H9 (cell line): ENCODE measurements around the gene ELFN1. TPM values are rescaled to one million over a fixed set of nuclear protein-coding genes. Genes with fewer than 3 reads are reported as not detected.

Experiments used
- DNase-seq: peaks from one replicate; pipeline ENCODE4 v3.0.0-alpha.2; 2017
- H2AFZ ChIP-seq: one replicate; pipeline ENCODE4 v1.6.1; 2013; ENCODE audit warnings: mild to moderate bottlenecking, low read length, control low read depth, moderate library complexity
- H2AK5ac ChIP-seq: 2 replicates; pipeline ENCODE4 v1.6.1; 2013; ENCODE audit warnings: low read length, control low read depth, mixed read lengths; ENCODE audit not compliant: insufficient read length
- H2BK120ac ChIP-seq: one replicate; pipeline ENCODE4 v1.6.1; 2013; ENCODE audit warnings: low read depth, mild to moderate bottlenecking, low read length, control low read depth, inconsistent platforms; ENCODE audit not compliant: poor library complexity, severe bottlenecking
- H2BK12ac ChIP-seq: 2 replicates; pipeline ENCODE4 v1.6.1; 2013; ENCODE audit warnings: low read length, control low read depth, mixed read lengths, low read depth; ENCODE audit not compliant: insufficient read length
- H2BK15ac ChIP-seq: 2 replicates; pipeline ENCODE4 v1.6.1; 2013; ENCODE audit warnings: low read depth, low read length, control low read depth
- H2BK20ac ChIP-seq: one replicate; pipeline ENCODE4 v1.6.1; 2013; ENCODE audit warnings: low read depth, mild to moderate bottlenecking, low read length, control low read depth, inconsistent platforms; ENCODE audit not compliant: poor library complexity, severe bottlenecking
- H2BK5ac ChIP-seq: 2 replicates; pipeline ENCODE4 v1.6.1; 2013; ENCODE audit warnings: low read length, control low read depth, mixed read lengths; ENCODE audit not compliant: insufficient read length
- H3K14ac ChIP-seq: 2 replicates; pipeline ENCODE4 v1.6.1; 2013; ENCODE audit warnings: low read length, control low read depth; ENCODE audit not compliant: insufficient read depth
- H3K18ac ChIP-seq: 2 replicates; pipeline ENCODE4 v1.6.1; 2013; ENCODE audit warnings: low read depth, mild to moderate bottlenecking, mixed read lengths, low read length, control low read depth; ENCODE audit not compliant: insufficient read length
- H3K23ac ChIP-seq: 2 replicates; pipeline ENCODE4 v1.6.1; 2013; ENCODE audit warnings: low read length, control low read depth, mixed read lengths, low read depth; ENCODE audit not compliant: insufficient read length
- H3K23me2 ChIP-seq: 2 replicates; pipeline ENCODE4 v1.6.1; 2013; ENCODE audit warnings: low read depth, mild to moderate bottlenecking, mixed read lengths, low read length, control low read depth; ENCODE audit not compliant: insufficient read length, poor library complexity, severe bottlenecking
- H3K27ac ChIP-seq: 2 replicates; pipeline ENCODE4 v1.5.1; 2013; ENCODE audit warnings: low read length, control low read depth, mixed read lengths, low read depth; ENCODE audit not compliant: insufficient read length
- H3K27me3 ChIP-seq: 2 replicates; pipeline ENCODE4 v1.6.1; 2013; ENCODE audit warnings: low read length, control low read depth, inconsistent platforms; ENCODE audit not compliant: insufficient read depth
- H3K4ac ChIP-seq: 2 replicates; pipeline ENCODE4 v1.6.1; 2013; ENCODE audit warnings: low read depth, mild to moderate bottlenecking, control low read depth, inconsistent platforms, low read length, moderate library complexity
- H3K4me1 ChIP-seq: 2 replicates; pipeline ENCODE4 v1.6.1; 2013; ENCODE audit warnings: low read length, control low read depth, inconsistent platforms; ENCODE audit not compliant: insufficient read depth
- H3K4me2 ChIP-seq: 2 replicates; pipeline ENCODE4 v1.6.1; 2013; ENCODE audit warnings: low read length, control low read depth, mixed read lengths; ENCODE audit not compliant: insufficient read length, insufficient read depth
- H3K56ac ChIP-seq: 2 replicates; pipeline ENCODE4 v1.6.1; 2013; ENCODE audit warnings: low read depth, mild to moderate bottlenecking, mixed read lengths, low read length, control low read depth; ENCODE audit not compliant: insufficient read length
- H3K79me1 ChIP-seq: 2 replicates; pipeline ENCODE4 v1.6.1; 2013; ENCODE audit warnings: low read depth, mild to moderate bottlenecking, moderate library complexity, low read length, control low read depth, inconsistent platforms; ENCODE audit not compliant: insufficient read depth, poor library complexity, severe bottlenecking
- H3K79me2 ChIP-seq: 2 replicates; pipeline ENCODE4 v1.6.1; 2013; ENCODE audit warnings: low read length, control low read depth, inconsistent platforms; ENCODE audit not compliant: insufficient read depth
- H3K9ac ChIP-seq: 2 replicates; pipeline ENCODE4 v1.6.1; 2013; ENCODE audit warnings: low read length, control low read depth, mixed read lengths; ENCODE audit not compliant: insufficient read length; ENCODE audit errors: extremely low read depth
- H3K9me3 ChIP-seq: one replicate; pipeline ENCODE4 v1.6.1; 2013; ENCODE audit warnings: low read depth, low read length, inconsistent platforms; ENCODE audit not compliant: control insufficient read depth
- H3T11ph ChIP-seq: one replicate; pipeline ENCODE4 v1.6.1; 2013; ENCODE audit warnings: mild to moderate bottlenecking, low read length, control low read depth, inconsistent platforms
- H4K20me1 ChIP-seq: one replicate; pipeline ENCODE4 v1.6.1; 2013; ENCODE audit not compliant: control insufficient read depth, insufficient read length, insufficient read depth
- H4K5ac ChIP-seq: 2 replicates; pipeline ENCODE4 v1.6.1; 2013; ENCODE audit warnings: low read depth, mild to moderate bottlenecking, mixed read lengths, low read length, control low read depth; ENCODE audit not compliant: insufficient read length
- H4K8ac ChIP-seq: replicated peaks from 2 replicates; pipeline ENCODE4 v1.6.1; 2013; ENCODE audit warnings: low read length, control low read depth, mixed read lengths, low read depth; ENCODE audit not compliant: insufficient read length
- H4K91ac ChIP-seq: 2 replicates; pipeline ENCODE4 v1.6.1; 2013; ENCODE audit warnings: low read depth, mild to moderate bottlenecking, moderate library complexity, mixed read lengths, low read length, control low read depth; ENCODE audit not compliant: insufficient read length
- H3K27ac Mint-ChIP-seq, 3 experiments: 2 replicates in 2 of 3; 3 replicates in 1 of 3; pipeline ENCODE4 v1.8.0; 2020 to 2021; ENCODE audit warnings: mixed read lengths in 3 of 3, mild to moderate bottlenecking in 1 of 3, moderate library complexity in 1 of 3
- H3K27me3 Mint-ChIP-seq: 2 replicates; pipeline ENCODE4 v1.8.0; 2021; ENCODE audit warnings: low read depth, mild to moderate bottlenecking, moderate library complexity, mixed read lengths
- H3K36me3 Mint-ChIP-seq, 3 experiments: 2 replicates in 2 of 3; 3 replicates in 1 of 3; pipeline ENCODE4 v1.8.0; 2020 to 2021; ENCODE audit warnings: low read depth in 3 of 3, mixed read lengths in 3 of 3; ENCODE audit not compliant: insufficient read depth in 1 of 3
- H3K4me1 Mint-ChIP-seq, 2 experiments: 2 replicates each; pipeline ENCODE4 v1.8.0; 2020; ENCODE audit warnings: mixed read lengths in 2 of 2
- H3K4me3 Mint-ChIP-seq, 2 experiments: 2 replicates in 1 of 2; 3 replicates in 1 of 2; pipeline ENCODE4 v1.8.0; 2020 to 2021; ENCODE audit warnings: mild to moderate bottlenecking in 2 of 2, mixed read lengths in 2 of 2, moderate library complexity in 1 of 2
- H3K9me3 Mint-ChIP-seq, 2 experiments: 2 replicates in 1 of 2; 3 replicates in 1 of 2; pipeline ENCODE4 v1.8.0; 2020; ENCODE audit warnings: mild to moderate bottlenecking in 2 of 2, mixed read lengths in 2 of 2, moderate library complexity in 1 of 2
- CTCF ChIP-seq: fragments of 200-600 bp; sonication (generic); conservative IDR thresholded peaks from 3 replicates; pipeline ENCODE4 v1.8.0; 2021; ENCODE audit warnings: antibody characterized with exemption, mild to moderate bottlenecking
- WGBS: extraction: QIAGEN DNeasy Blood & Tissue Kit; methylation state at CpG from one replicate; pipeline ENCODE4 v1.1.7; 2013; ENCODE audit warnings: missing lambda C conversion rate, low lambda C conversion rate, mixed read lengths; ENCODE audit not compliant: insufficient read length; ENCODE audit errors: extremely low coverage; 5-methylcytosine and 5-hydroxymethylcytosine counted together
- total RNA-seq: library from RNA; stranded (reverse); gene quantifications from 2 replicates; pipeline ENCODE4 v1.2.1, GENCODE V29; 2021

ELFN1 gene
- total RNA-seq, 1 experiment from 2014 or later: 3.7 TPM

GRCh38 chr7:1700086-1700485 is 30.0 kb downstream of the ELFN1 start:
- Histone ChIP-seq H2BK15ac (no peak overlapping the region), H2BK12ac (no peak overlapping the region), H3K79me1 (no peaks in the 10 kb centered on the region), H3K9ac (no peak overlapping the region), H2AK5ac (no peak overlapping the region), H3K27ac (no peak overlapping the region), H4K91ac (no peak overlapping the region), H3T11ph (no peak overlapping the region), H3K56ac (no peak overlapping the region), H4K8ac (no peak overlapping the region), H2BK20ac (no peak overlapping the region), H3K4me1 (no peaks in the 10 kb centered on the region), H2AFZ (no peak overlapping the region), H3K18ac (no peak overlapping the region), H3K14ac (no peak overlapping the region), H3K4me2 (no peak overlapping the region), H3K27me3 (0 out of 2 replicates have a peak, but pooled peaks cover 3% of the 10 kb centered on the region), H3K4ac (no peak overlapping the region), H3K79me2 (no peaks in the 10 kb centered on the region), H3K23me2 (no peaks in the 10 kb centered on the region), H3K23ac (no peak overlapping the region), H4K20me1 (no peaks in the 10 kb centered on the region), H3K9me3 (no peaks in the 10 kb centered on the region), H2BK120ac (no peak overlapping the region), H2BK5ac (no peak overlapping the region), H4K5ac (no peak overlapping the region)
- H3K27ac Mint-ChIP-seq: no peak overlapping the region
- H3K36me3 Mint-ChIP-seq: peaks cover 3 to 18% (median 7%) of the 10 kb centered on the region in 3 experiments; a peak in 5 of 7 replicates
- peaks cover 50% of the 10 kb centered on the region for H3K27me3 Mint-ChIP-seq
- H3K4me1 Mint-ChIP-seq: peaks cover 22 to 31% of the 10 kb centered on the region in 2 experiments
- no peak overlapping the region for H3K4me3 Mint-ChIP-seq
- H3K9me3 Mint-ChIP-seq: peaks cover 18 to 21% of the 10 kb centered on the region in 2 experiments
- DNase-seq: peak; percentile 11
- WGBS: no CpG with 5 or more reads among the region's 11 CpGs
- no peak for TF ChIP-seq CTCF
